ENCODE measurements around the gene NELFCD. TPM values are rescaled to one million over a fixed set of nuclear protein-coding genes. Genes with fewer than 3 reads are reported as not detected.

The NELFCD gene
- total RNA-seq, 2 experiments from 2014 or later: 95.7 to 97.0 TPM

- no peaks in the 10 kb centered on the region for H3K9me3 Mint-ChIP-seq
- Histone ChIP-seq H3K9me3 (ENCODE audit: control insufficient read depth in 1 of 2, insufficient read depth in 1 of 2, low read length in 2 of 2) (no peaks in the 10 kb centered on the region), H3K4me3 (ENCODE audit: low read length) (no peak overlapping the region), H3K27me3 (ENCODE audit: control insufficient read depth in 1 of 2, insufficient read depth in 2 of 2, low read length in 2 of 2) (no peaks in the 10 kb centered on the region), H3K36me3 (ENCODE audit: insufficient read depth, low read length) (no peaks in the 10 kb centered on the region), H3K4me1 (ENCODE audit: insufficient read depth, low read length) (no peaks in the 10 kb centered on the region), H3K27ac (ENCODE audit: low read depth in 1 of 2, low read length in 2 of 2) (no peak overlapping the region)
- no peaks in the 10 kb centered on the region for H3K36me3 Mint-ChIP-seq (ENCODE audit: low read depth)
- H3K27ac Mint-ChIP-seq: no peak overlapping the region
- intact Hi-C loops (cut with DNase I, micrococcal nuclease): no loop called here
- ChIA-PET POLR2A (no interaction called here), CTCF (no interaction called here)
- DNase-seq (no peak), ATAC-seq (ENCODE audit: poor library complexity) (no peak)
- no peak overlapping the region for H3K4me3 Mint-ChIP-seq
- no peak for TF ChIP-seq CTCF (IDR thresholded peaks at IDR 0.05)
- no peaks in the 10 kb centered on the region for H3K4me1 Mint-ChIP-seq (ENCODE audit: low read depth)
- H3K27me3 Mint-ChIP-seq: peaks cover 36% of the 10 kb centered on the region
Observed at GRCh38 chr20:58938078-58938477, 43.0 kb upstream of the NELFCD start.

GRCh38 chr20:58938541-58938940 is 42.5 kb upstream of the NELFCD start:
- POLR2A ChIA-PET: no interaction called here
- CTCF ChIA-PET: no interaction called here

GRCh38 chr20:58941471-58941870 is 39.6 kb upstream of the NELFCD start:
- POLR2A ChIA-PET: no interaction called here
- H3K36me3 Mint-ChIP-seq (ENCODE audit: low read depth): no peaks in the 10 kb centered on the region
- TF ChIP-seq CTCF (IDR thresholded peaks at IDR 0.05): no peak

More at GRCh38 chr20:58938541-58938940, 42.5 kb upstream of the NELFCD start:
- Histone ChIP-seq H3K9me3 (ENCODE audit: control insufficient read depth in 1 of 2, insufficient read depth in 1 of 2, low read length in 2 of 2) (no peaks in the 10 kb centered on the region), H3K36me3 (ENCODE audit: insufficient read depth, low read length) (no peaks in the 10 kb centered on the region), H3K27me3 (ENCODE audit: control insufficient read depth in 1 of 2, insufficient read depth in 2 of 2, low read length in 2 of 2) (no peaks in the 10 kb centered on the region), H3K27ac (ENCODE audit: low read depth in 1 of 2, low read length in 2 of 2) (no peak overlapping the region), H3K4me3 (ENCODE audit: low read length) (no peak overlapping the region), H3K4me1 (ENCODE audit: insufficient read depth, low read length) (no peaks in the 10 kb centered on the region)
- TF ChIP-seq CTCF (IDR thresholded peaks at IDR 0.05): no peak
- Mint-ChIP-seq H3K27ac (no peak overlapping the region), H3K36me3 (ENCODE audit: low read depth) (no peaks in the 10 kb centered on the region), H3K27me3 (peaks cover 34% of the 10 kb centered on the region), H3K4me3 (no peak overlapping the region), H3K9me3 (no peaks in the 10 kb centered on the region), H3K4me1 (ENCODE audit: low read depth) (no peaks in the 10 kb centered on the region)
- ATAC-seq (ENCODE audit: poor library complexity) (no peak), DNase-seq (peak in 2 of 14 experiments; percentile 9)
- intact Hi-C loops (cut with DNase I, micrococcal nuclease): no loop called here

More at GRCh38 chr20:58941471-58941870, 39.6 kb upstream of the NELFCD start:
- no peaks in the 10 kb centered on the region for H3K36me3 ChIP-seq (ENCODE audit: insufficient read depth, low read length)
- H3K27ac ChIP-seq (ENCODE audit: low read depth in 1 of 2, low read length in 2 of 2): no peak overlapping the region
- H3K4me3 Mint-ChIP-seq: no peak overlapping the region
- intact Hi-C loops (cut with DNase I, micrococcal nuclease): no loop called here
- CTCF ChIA-PET: no interaction called here
- no peaks in the 10 kb centered on the region for H3K4me1 Mint-ChIP-seq (ENCODE audit: low read depth)
- DNase-seq (no peak), ATAC-seq (ENCODE audit: poor library complexity) (no peak)
- no peaks in the 10 kb centered on the region for H3K4me1 ChIP-seq (ENCODE audit: insufficient read depth, low read length)
- no peaks in the 10 kb centered on the region for H3K27me3 ChIP-seq (ENCODE audit: control insufficient read depth in 1 of 2, insufficient read depth in 2 of 2, low read length in 2 of 2)
- no peaks in the 10 kb centered on the region for H3K9me3 Mint-ChIP-seq
- H3K27me3 Mint-ChIP-seq: peaks cover 12% of the 10 kb centered on the region
- no peaks in the 10 kb centered on the region for H3K9me3 ChIP-seq (ENCODE audit: control insufficient read depth in 1 of 2, insufficient read depth in 1 of 2, low read length in 2 of 2)
- no peak overlapping the region for H3K27ac Mint-ChIP-seq
- no peak overlapping the region for H3K4me3 ChIP-seq (ENCODE audit: low read length)

Data from CD4-positive, alpha-beta T cell (primary cell).